Neutrophil (primary cell): ENCODE data around the gene ACRV1.

Experiments used
- H3K27ac ChIP-seq: fragments of 200-600 bp; sonication (generic); 2 replicates; pipeline ENCODE4 v1.5.1; 2016; ENCODE audit warnings: mild to moderate bottlenecking, moderate library complexity
- H3K27me3 ChIP-seq: fragments of 200-600 bp; sonication (generic); 2 replicates; pipeline ENCODE4 v1.6.0; 2016; ENCODE audit warnings: mild to moderate bottlenecking
- H3K36me3 ChIP-seq: fragments of 200-600 bp; sonication (generic); 2 replicates; pipeline ENCODE4 v1.5.1; 2017
- H3K4me1 ChIP-seq, 2 experiments: fragments of 200-600 bp in 1 of 2; sonication (generic) in 1 of 2; 1 replicate in 1 of 2; 2 replicates in 1 of 2; pipeline versions ENCODE4 v1.5.1 to v1.6.1; 2013 to 2016; ENCODE audit warnings: low read depth in 1 of 2, low read length in 1 of 2, mild to moderate bottlenecking in 1 of 2, moderate library complexity in 1 of 2; ENCODE audit not compliant: control insufficient read depth in 1 of 2, insufficient read depth in 1 of 2
- H3K4me3 ChIP-seq, 2 experiments: fragments of 200-600 bp in 1 of 2; sonication (generic) in 1 of 2; 1 replicate in 1 of 2; 2 replicates in 1 of 2; pipeline ENCODE4 v1.5.1; 2013 to 2016; ENCODE audit warnings: low read depth in 1 of 2, low read length in 1 of 2, mild to moderate bottlenecking in 1 of 2, moderate library complexity in 1 of 2
- H3K9me3 ChIP-seq: fragments of 200-600 bp; sonication (generic); 2 replicates; pipeline ENCODE4 v1.5.1; 2016
- TF ChIP-seq, protein P1 (sequence below): fragments of 200-600 bp; sonication (generic); IDR thresholded peaks from 2 replicates; pipeline ENCODE4 v1.5.1; 2016; ENCODE audit warnings: antibody characterized with exemption

ACRV1 gene

DNA sequence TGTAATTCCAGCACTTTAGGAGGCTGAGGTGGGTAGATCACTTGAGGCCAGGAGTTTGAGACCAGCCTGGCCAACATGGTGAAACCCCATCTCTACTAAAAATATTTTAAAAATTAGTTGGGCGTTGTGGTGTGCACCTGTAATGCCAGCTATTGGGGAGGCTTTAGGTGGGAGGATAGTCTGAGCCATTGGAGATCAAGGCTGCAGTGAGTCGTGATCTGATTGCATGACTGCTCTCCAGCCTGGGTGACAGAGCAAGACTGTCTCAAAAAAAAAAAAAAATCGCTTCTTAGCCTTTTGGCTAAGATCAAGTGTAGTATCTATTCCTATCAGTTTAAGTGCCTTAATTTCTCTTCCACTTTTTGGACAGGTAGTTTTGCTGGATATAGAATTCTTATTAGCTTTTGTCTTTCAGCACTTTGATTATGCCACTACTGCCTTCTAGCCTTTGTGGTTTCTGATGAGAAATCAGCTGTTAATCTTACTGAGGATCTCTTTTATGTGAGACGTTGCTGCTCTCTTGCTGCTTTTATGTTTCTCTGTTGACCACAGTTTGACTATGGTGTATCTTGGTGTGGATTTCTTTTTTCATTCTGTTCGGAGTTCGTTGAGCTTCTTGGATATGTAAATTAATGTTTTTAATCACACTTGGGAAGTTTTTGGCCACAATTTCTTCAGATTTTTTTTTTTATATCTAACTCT lies 31.0 kb downstream of the ACRV1 start:
- H3K27ac ChIP-seq = no peak overlapping the region
- no peak overlapping the region for H3K4me3 ChIP-seq
- H3K27me3 ChIP-seq = no peaks in the 10 kb centered on the region
- TF ChIP-seq, protein P1, sequence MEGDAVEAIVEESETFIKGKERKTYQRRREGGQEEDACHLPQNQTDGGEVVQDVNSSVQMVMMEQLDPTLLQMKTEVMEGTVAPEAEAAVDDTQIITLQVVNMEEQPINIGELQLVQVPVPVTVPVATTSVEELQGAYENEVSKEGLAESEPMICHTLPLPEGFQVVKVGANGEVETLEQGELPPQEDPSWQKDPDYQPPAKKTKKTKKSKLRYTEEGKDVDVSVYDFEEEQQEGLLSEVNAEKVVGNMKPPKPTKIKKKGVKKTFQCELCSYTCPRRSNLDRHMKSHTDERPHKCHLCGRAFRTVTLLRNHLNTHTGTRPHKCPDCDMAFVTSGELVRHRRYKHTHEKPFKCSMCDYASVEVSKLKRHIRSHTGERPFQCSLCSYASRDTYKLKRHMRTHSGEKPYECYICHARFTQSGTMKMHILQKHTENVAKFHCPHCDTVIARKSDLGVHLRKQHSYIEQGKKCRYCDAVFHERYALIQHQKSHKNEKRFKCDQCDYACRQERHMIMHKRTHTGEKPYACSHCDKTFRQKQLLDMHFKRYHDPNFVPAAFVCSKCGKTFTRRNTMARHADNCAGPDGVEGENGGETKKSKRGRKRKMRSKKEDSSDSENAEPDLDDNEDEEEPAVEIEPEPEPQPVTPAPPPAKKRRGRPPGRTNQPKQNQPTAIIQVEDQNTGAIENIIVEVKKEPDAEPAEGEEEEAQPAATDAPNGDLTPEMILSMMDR = no peak
- no peaks in the 10 kb centered on the region for H3K9me3 ChIP-seq
- no peaks in the 10 kb centered on the region for H3K4me1 ChIP-seq
- H3K36me3 ChIP-seq = peaks cover 10% of the 10 kb centered on the region

DNA sequence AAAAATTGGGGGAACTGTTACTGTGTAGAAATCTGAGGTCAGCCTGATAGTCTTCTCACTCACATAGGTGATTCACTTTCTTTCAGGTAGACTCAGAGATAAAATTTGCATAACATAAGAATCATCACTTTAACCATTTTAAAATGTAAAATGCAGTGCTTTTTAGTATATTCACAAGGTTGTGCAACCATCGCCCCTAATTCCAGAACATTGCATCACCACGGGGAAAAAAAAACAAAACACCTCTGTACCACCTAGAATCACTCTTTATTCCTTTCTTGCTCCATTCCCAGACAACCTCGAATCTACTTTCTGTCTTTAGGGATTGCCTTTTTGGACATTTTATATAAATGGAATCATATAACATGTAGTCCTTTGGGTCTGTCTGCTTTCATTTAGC lies 34.8 kb downstream of the ACRV1 start:
- Histone ChIP-seq H3K4me1 (no peaks in the 10 kb centered on the region), H3K27ac (no peak overlapping the region), H3K9me3 (no peaks in the 10 kb centered on the region), H3K36me3 (peaks cover 9% of the 10 kb centered on the region), H3K4me3 (no peak overlapping the region), H3K27me3 (no peaks in the 10 kb centered on the region)
- TF ChIP-seq, protein P1 = no peak

DNA sequence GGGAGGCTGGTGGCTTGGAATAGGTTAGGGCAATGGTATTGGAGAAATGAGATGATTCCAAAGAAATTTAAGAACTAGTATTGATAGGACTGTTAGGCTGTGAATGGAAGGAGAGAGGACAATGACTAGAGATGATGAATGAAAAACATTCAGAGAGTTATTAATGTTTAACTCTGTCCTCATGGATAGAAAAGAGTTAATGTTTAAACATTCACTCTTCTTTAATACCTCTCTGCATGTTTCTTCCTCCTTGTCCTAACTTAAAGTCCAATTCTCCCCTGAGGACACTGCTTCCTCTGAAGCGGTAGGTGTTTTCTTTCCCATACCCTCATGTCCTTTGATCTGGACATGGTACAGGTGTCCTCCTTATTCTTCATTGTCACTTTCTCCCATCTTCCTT lies 42.3 kb downstream of the ACRV1 start:
- no peak overlapping the region for H3K27ac ChIP-seq
- TF ChIP-seq, protein P1 = no peak
- H3K4me1 ChIP-seq = no peaks in the 10 kb centered on the region
- H3K27me3 ChIP-seq = no peaks in the 10 kb centered on the region
- peaks cover 5% of the 10 kb centered on the region for H3K36me3 ChIP-seq
- no peaks in the 10 kb centered on the region for H3K9me3 ChIP-seq
- no peak overlapping the region for H3K4me3 ChIP-seq

DNA sequence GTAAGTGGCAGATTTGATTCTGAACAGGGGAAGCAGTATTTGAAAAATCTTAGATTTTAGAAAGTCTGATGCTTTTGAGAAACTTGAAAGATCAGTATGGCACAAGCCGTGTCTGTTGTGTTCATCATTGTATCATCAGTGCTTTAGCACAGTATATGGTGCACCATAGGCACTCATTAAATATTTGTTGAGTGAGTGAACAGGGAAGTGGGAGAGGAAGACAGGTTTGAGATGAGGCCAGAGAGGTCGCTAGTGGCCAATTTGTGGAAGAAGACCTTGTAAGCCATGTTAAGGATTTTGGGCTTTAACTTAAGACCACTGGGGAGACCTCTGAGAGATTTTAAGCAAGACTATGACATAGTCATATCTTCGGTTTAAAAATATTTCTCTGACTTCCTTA lies 42.8 kb downstream of the ACRV1 start:
- TF ChIP-seq, protein P1 = no peak
- Histone ChIP-seq H3K36me3 (peaks cover 5% of the 10 kb centered on the region), H3K9me3 (no peaks in the 10 kb centered on the region), H3K4me1 (no peaks in the 10 kb centered on the region), H3K4me3 (no peak overlapping the region), H3K27me3 (no peaks in the 10 kb centered on the region), H3K27ac (no peak overlapping the region)

DNA sequence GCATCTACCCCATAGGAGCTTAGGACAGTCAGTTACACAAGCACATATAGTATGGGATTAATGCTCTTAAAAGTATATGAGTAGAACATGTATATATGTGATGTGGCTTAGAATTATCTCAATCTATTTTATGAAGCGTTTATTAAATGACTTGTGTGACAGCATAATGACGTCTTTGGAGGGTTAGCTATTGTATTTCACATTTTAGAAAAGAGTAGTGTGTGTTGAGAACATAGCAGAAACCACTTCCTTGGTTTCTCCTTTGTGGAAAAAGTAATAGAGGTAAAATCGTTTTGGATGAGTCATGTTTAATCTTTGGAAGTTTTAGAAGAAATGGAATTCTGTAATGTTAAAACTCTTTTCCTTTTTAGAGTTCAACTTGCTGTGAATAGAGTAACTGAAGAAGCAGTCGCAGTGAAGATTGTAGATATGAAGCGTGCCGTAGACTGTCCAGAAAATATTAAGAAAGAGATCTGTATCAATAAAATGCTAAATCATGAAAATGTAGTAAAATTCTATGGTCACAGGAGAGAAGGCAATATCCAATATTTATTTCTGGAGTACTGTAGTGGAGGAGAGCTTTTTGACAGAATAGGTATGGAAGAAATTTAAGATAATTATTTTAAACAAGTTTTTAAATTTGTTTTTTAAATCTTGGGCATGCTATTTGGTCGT lies 53.3 kb downstream of the ACRV1 start:
- no peaks in the 10 kb centered on the region for H3K9me3 ChIP-seq
- H3K4me3 ChIP-seq = no peak overlapping the region
- H3K27ac ChIP-seq = no peak overlapping the region
- TF ChIP-seq, protein P1 = no peak
- H3K36me3 ChIP-seq = no peaks in the 10 kb centered on the region
- H3K27me3 ChIP-seq = no peaks in the 10 kb centered on the region
- peaks cover 15 to 22% of the 10 kb centered on the region in 2 experiments for H3K4me1 ChIP-seq
